NCI-H1417 (cell line): ENCODE measurements around the gene SPDYE18.
"Not testable (repeated sequence)": the region's sequence is repeated elsewhere in the genome, so short reads cannot be mapped to it uniquely, and the experiment has no call there.

ENCODE experiments used
- DNase-seq, 3 experiments: peaks; one replicate each; lab custom pipeline; 2025; lab: John Stamatoyannopoulos, UW

SPDYE18 gene, protein sequence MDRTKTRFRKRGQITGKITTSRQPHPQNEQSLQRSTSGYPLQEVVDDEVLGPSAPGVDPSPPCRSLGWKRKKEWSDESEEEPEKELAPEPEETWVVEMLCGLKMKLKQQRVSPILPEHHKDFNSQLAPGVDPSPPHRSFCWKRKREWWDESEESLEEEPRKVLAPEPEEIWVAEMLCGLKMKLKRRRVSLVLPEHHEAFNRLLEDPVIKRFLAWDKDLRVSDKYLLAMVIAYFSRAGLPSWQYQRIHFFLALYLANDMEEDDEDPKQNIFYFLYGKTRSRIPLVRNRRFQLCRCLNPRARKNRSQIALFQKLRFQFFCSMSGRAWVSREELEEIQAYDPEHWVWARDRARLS

DNA sequence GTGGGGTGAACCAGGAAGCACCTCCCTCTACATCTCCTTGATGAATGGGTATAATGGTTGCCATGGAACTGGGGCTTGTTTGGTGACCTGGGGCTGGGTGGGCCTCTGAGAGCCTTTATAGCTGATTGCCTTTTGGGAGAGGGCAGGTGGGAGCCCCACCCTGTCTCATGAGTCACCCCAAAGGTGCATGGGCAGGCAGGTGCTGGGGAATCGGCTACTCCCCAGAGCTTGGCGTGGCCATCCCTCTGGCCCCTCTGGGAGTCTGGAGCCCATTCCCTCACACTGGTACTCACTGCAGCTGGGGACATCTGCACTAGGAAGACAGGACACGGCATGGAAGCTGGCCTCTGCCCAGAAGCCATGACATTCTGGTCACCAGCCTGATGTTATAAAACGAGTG lies at the start of gene SPDYE18:
SPDYE18 (minus strand) TSS at position 2 of the 400 bp plus-strand sequence. CDS start 2,046 bp downstream, outside the sequence.
- not testable (repeated sequence) for DNase-seq

DNA sequence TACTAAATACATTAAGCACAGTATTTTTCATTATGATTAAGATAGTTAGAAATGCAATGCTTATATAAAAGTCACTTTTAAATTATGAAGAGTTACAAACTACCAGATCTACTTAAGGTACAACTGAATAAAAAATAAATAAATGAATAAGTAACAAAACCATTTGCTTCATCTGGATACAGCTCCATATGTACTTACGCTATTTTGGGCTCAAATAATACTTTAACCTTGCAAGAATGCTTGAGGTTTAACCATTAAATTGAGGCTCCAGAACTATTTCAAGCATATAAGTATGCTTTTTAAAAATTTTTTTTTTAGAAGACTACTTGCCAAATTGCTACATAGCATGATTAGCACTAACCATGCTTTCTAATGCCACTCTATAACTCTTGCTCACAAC lies 46.0 kb upstream of the SPDYE18 start:
- DNase-seq: not testable (repeated sequence)

DNA sequence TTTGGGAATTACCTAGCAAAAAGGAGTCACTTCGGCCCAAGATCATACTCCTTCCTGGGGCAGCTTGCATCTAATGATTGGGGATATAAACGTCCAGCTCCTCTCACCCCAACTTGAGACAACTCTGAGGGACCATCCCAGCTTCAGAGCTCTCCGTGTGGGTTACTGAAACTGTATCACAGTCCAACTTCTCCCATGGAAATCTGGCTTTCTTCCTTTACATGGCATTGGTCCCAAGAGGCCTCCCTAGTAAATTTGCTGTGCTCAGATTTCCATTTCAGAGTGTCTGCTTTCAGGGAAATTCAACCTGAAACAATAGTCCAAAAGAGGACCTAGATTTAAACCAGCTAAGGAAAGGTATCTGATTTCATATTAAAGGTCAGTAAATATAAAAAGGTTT lies 45.3 kb upstream of the SPDYE18 start:
- not testable (repeated sequence) for DNase-seq

DNA sequence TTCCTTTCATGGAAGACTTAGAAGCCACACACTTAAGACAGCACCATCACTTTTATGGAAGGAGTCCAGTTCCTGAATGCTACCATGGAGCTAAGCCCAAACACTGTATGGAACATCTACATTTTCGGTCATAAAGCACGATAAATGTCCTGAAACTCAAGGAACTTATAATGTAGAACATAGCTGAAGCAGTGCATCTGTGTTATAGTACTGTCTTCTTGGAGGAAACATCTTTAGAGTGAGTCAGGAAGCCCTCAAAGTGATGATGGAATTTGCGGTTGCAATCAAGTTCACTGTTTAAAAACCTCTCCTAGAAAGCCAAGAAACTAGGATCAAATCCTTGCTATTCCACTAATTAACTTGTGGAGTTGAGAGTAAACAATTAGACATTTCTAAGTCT lies 43.5 kb upstream of the SPDYE18 start:
- DNase-seq: not testable (repeated sequence)

DNA sequence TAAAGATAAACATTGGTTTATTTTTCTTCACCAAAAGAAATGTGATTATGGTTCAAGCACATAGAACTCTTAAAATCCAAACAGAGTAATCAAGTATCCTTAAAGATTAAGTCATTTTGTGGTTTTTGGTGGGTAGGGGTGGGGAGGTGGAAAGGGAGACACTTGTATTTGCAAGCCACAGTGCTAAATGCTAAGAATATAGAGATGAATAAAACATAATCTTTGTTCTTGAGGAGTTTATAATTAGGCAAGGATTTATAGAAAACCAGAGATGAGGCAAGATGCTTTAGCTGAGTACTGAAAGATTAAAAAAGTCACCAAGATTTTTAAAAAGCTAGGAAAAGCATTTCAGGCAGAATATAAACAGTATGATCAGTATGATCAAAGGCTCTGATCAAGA lies 40.3 kb upstream of the SPDYE18 start:
- not testable (repeated sequence) for DNase-seq

DNA sequence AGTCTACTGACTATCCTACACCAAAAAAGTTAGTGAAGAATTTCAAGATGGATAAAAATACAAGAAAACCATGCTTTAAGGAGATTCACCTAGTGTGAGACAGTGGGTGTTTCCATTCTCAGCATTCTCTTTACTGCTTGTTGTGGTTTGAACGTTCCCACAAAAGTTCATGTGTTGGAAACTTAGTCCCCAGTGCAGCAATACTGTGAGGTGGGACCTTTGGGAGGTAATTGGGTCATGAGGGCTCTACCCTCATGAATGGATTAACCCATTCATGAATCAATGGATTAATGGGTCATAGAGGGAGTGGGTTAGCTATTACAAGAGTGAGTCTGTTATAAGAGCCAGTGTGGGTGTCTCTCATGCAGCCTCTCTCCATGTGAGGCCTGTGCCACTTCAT lies 38.8 kb upstream of the SPDYE18 start:
- DNase-seq: not testable (repeated sequence)

DNA sequence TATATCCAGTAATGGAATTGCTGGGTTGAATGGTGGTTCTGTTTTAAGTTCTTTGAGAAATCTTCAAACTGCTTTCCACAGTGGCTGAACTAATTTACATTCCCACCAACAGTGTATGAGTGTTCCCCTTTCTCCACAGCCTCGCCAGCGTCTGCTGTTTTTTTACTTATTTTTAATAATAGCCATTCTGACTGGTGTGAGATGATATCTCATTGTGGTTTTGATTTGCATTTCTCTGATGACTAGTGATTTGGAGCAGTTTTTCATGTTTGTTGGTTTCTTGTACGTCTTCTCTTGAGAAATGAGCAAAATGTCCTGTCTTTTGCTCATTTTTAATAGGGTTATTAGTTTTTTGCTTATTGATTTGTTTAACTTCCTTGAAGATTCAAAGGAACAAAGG lies 38.1 kb upstream of the SPDYE18 start:
- DNase-seq: not testable (repeated sequence)

DNA sequence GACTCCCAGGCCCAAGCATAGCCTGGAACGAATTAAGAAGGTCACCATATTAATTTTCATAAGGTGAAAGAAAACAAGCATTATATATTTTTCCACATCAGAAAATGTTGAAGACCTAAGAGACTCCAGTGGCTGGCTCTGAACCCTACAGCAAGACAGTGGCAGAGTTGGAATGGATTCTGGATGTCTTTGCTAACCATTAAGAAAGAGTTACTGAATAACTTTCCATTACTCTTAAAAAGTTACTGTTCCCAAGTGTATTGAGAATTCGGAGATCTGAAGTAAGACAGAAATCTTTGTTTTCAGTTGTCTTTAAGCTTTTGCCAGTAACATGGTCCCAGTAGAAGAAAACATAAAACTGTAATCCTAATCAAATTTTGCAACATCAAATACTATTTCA lies 29.9 kb upstream of the SPDYE18 start:
- DNase-seq: not testable (repeated sequence)

DNA sequence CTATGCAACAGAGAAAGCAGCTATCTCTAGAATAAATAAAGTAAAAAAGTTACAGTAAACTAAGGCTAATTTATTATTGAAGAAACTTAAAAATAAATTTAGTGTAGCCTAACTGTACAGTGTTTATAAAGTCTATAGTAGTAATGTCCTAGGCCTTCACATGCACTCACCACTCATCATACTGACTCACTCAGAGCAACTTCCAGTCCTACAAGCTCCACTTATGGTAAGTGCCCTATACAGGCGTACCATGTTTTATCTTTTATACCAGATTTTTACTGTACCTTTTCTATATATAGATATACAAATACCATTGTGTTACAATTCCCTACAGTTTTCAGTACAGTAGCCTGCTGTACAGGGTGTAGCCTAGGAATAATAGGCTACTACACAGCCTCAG lies 19.8 kb upstream of the SPDYE18 start:
- DNase-seq: not testable (repeated sequence)

DNA sequence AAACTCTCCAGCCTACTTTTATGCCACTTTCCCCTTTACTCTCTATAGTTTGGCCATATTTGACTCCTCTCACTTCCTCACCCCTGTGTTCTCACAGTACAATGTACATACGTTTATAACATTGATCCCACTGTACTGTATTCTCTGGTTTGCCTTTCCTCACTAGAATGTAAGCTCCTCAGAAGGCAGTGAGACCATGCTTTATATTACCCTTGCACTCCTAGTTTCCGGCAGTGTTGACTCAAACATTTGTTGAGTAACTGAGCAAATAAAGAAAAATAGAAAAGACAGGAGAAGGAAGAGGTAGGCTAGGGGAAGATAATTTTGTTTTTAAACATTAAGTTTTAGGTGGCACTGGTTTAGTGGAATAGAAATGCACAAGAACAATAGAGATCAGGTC lies 17.9 kb upstream of the SPDYE18 start:
- not testable (repeated sequence) for DNase-seq

DNA sequence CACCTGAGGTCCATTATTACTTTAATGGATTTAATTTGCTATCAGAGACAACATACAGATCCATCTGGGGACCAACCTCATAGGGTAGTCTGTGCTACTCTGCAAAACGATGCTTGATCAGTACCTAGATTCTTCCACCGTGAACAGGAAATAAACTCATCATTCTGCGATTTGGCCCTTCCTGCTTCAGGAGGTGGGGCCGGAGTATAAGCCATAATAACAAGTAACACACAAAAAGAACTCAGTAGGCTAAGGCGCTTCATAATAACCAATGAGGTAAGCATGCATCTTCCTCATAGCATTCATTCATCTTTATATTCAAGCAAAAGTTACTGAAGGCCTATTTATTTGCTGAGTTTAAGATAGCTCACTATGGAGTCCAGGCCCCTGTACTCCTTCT lies 17.3 kb upstream of the SPDYE18 start:
- not testable (repeated sequence) for DNase-seq

DNA sequence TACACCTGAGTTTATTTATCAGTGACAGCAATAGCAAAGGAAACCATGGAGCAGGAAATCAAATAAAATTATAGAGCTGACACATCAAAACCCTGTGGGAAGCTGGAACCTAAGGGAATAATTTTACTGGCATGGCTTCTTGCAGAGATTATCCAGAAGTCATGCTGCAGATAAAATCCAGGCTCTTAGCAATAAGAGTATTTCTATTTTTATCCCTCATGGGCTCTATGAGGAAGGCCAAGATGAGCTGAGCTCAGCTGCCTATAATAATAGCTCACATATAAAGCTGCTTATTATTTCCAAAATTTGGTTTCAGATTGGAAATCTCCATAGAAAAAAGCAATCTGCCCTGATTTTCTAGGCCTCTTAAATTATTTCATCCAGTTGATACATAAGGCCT lies 16.8 kb upstream of the SPDYE18 start:
- DNase-seq: not testable (repeated sequence)

DNA sequence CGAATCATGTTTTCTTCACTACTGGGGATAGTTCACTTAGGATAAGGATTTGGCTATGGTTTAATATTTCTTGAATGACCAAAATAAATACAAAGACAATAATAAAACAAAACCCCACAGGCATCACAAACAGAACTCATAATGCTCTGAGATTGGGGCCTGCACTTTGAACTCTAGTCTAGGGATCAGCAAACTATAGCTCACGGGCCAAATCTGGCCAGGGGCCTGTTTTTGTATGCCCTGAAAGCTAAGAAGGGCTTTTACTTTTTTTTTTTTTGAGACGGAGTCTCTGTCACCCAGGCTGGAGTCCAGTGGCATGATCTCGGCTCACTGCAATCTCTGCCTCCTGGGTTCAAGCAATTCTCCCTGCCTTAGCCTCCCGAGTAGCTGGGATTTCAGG lies 14.7 kb upstream of the SPDYE18 start:
- not testable (repeated sequence) for DNase-seq

DNA sequence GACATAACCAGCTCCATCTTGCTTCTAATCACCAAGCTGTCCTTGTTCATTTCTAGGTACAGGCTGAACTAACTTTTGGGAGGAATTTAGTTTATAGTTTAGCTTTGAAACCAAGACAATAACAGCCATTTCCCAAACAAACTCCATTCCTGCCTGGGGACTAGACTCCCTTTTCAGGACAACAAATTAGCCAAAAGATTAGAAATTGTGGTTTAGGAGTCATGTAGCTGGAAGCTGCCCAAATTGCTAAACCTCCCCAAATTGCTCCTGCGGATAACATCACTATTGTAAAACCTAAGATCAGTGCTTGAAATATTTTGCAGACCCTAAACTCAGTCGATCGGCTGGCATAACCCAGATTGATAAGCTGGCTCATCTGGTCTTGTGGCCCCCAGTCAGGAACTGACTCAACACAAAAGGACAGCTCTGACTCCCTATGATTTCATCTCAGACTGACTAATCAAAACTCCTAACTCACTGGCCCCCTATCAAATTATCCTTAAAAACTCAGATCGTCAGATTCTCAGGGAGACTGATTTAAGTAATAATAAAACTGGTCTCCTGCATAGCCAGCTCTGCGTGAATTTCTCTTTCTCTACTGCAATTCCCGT lies 12.5 kb upstream of the SPDYE18 start:
- not testable (repeated sequence) for DNase-seq

DNA sequence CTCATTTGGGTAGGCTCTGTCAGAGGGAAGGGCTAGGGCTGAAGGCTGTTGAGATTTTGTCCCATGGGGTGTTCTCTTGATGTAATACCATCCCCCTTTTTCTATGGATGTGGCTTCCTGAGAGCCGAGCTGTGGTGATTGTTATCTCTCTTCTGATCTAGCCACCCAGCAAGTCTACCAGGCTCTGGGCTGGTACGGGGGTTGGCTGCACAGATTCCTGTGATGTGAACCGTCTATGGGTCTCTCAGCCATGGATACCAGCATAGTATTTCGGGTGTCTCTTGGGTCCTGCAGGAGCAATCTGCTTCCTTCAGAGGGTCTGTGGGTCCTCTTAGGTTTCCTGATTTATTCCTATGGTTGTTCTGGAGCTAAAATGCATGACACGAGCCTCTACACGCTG lies 8.8 kb upstream of the SPDYE18 start:
- not testable (repeated sequence) for DNase-seq

DNA sequence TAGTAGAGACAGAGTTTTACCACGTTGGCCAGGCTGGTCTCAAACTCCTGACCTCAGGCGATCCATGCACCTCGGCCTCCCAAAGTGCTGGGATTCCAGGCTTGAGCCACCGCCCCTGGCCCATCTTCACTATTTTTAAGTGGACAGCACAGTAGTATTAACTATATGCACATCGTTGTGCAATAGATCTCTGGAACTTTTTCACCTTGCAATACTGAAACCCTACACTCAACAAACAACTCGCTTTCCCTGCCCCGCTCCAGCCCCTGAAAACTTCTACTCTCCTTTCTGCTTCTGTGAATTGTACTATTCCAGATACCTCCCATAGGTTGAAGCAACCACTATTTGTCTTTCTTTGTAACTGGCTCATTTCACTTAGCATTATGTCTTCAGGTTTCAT lies 3.5 kb upstream of the SPDYE18 start:
- not testable (repeated sequence) for DNase-seq

DNA sequence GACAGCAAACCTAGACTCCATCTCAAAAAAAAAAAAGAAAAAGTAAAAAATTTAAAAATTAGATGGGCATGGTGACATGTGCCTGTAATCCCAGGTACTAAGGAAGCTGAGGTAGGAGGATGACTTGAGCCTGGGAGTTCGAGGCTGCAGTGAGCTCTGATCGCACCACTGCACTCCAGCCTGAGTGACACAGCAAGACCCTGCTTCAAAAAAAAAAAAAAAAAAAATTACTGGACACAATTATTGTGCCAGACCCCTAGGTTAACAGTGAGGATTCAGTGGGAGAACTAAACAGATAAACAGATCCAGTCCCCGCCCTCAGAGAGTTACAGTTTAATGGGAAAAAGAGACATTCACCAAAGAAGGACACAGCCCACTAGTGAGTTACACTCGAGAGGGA lies 1.4 kb upstream of the SPDYE18 start:
- not testable (repeated sequence) for DNase-seq

DNA sequence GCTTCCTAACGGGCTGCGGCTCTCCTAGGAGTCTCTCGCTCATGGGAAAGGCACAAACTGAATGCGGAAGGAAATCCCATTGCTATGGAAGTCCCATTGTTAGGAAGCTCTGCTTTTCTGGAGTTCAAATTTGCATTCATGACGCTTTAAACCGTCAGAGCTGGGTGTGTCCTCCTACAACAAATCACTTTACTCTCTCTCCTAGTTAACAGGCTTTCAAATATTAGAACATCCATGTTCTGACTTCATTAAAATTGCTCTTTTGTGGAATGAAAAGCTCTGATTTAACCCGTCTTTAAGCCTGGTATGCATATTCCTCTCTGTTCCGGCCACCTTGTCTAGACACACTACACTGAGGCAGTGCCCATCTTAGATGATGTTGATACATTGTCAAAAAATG lies 30.1 kb downstream of the SPDYE18 start, which contains the start of gene SPDYE17:
SPDYE17 (minus strand) TSS at position 101 of the 400 bp plus-strand sequence. CDS start 1,791 bp downstream, outside the sequence.
- DNase-seq: not testable (repeated sequence)

DNA sequence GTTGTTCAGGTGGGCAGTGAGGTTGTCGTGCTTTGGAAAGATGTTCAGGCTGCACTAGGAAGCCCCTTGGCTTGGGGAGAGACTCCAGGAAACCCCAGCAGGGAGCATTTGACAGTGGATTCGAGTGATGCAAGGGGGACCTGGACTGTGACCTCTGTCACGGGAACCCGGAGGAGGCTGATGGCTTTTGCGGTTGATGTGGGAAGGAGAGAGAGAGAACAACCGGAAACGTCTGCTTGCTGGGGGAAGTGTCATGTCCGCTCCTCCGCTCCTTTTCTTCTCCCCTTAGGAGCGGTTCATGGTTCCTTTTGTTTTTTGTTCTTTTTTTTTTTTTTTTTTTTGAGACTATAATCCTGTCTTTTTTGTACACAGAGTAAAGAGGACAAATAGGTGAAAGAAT lies 36.0 kb downstream of the SPDYE18 start:
- DNase-seq: not testable (repeated sequence)

DNA sequence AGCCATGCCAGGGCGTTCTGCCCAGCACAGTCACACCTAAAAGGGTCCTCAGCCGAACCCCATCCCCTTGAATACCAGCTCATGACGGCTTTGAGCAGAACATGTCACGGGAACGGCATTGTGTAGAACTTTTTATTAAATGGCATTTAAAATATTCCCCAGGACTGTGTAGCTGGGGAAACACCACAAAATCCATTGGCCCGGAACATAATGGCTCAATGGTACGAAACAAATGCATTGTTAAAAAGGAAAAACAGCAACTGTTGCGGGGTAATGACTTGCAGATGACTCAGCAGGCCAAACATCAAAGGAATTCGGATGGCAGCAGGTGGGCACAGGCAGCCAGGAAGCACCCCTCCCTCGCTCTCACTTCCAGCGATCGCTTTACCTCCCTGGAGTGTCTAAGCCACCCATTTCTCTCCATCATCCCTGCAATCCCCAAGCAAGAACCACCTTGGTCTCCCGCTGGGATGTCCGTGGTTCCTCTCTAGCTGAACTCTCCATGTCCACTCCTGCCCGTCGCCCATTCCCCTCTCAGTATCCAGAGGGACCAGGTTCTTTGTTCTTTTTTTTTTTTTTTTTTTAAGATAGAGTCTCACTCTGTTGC lies 52.2 kb downstream of the SPDYE18 start:
- DNase-seq: not testable (repeated sequence)

DNA sequence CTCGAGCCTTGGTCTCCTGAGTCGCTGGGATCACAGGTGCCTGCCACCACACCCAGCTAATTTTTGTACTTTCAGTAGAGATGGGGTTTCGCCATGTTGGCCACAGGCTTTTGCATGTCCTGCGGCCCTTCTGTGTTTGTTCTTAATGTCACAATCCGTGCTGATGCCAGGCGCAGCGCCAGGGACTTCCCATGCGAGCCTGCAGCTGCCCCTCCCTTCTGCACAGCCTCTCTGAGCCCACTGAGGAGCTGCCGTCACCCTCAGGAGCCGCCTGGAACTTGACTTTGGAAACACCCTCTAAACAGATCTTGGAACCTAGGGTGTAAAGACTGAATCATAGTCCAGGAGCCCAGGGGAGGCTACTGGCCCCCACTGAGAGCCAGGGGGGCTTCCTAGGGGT lies 54.4 kb downstream of the SPDYE18 start:
- not testable (repeated sequence) for DNase-seq
